CD4-positive, alpha-beta T cell (primary cell): ENCODE data around the gene CFP. TPM values are rescaled to one million over a fixed set of nuclear protein-coding genes. Genes with fewer than 3 reads are reported as not detected.

Source experiments
- ATAC-seq: fragments of 200-7000 bp; cut with Tn5 transposase; one replicate; pipeline ENCODE4 v1.10.0; 2022; ENCODE audit warnings: mild to moderate bottlenecking; ENCODE audit not compliant: poor library complexity
- CTCF ChIA-PET: fragments of 350-600 bp; sonication (Branson Sonifier 250); formaldehyde crosslinking; loops from one replicate; lab custom pipeline; 2021; ENCODE audit warnings: antibody characterized with exemption, inconsistent platforms; lab: Charles Lee
- POLR2A ChIA-PET: fragments of 350-600 bp; sonication (Branson Sonifier 250); formaldehyde crosslinking; loops from one replicate; lab custom pipeline; 2021; ENCODE audit warnings: antibody characterized with exemption, inconsistent platforms; lab: Charles Lee
- DNase-seq, 14 experiments: peaks; one replicate each; pipeline ENCODE4 v3.0.0-alpha.2; 2013 to 2020; ENCODE audit warnings: mixed read lengths in 2 of 14
- H3K27ac ChIP-seq, 2 donors: one replicate each; pipeline versions ENCODE4 v1.5.1 to v1.7.0; 2013; ENCODE audit warnings: low read length in 2 of 2, low read depth in 1 of 2, mild to moderate bottlenecking in 1 of 2
- H3K27me3 ChIP-seq, 2 experiments: 1 replicate in 1 of 2; 2 replicates in 1 of 2; pipeline versions ENCODE4 v1.6.1 to v1.7.0; 2013; ENCODE audit warnings: low read length in 2 of 2, control low read depth in 1 of 2, mild to moderate bottlenecking in 1 of 2, moderate library complexity in 1 of 2; ENCODE audit not compliant: insufficient read depth in 2 of 2, control insufficient read depth in 1 of 2
- H3K36me3 ChIP-seq: one replicate; pipeline ENCODE4 v1.6.1; 2013; ENCODE audit warnings: low read length, control low read depth; ENCODE audit not compliant: insufficient read depth
- H3K4me1 ChIP-seq: one replicate; pipeline ENCODE4 v1.6.1; 2013; ENCODE audit warnings: low read length, control low read depth; ENCODE audit not compliant: insufficient read depth
- H3K4me3 ChIP-seq: one replicate; pipeline ENCODE4 v1.5.1; 2013; ENCODE audit warnings: mild to moderate bottlenecking, low read length, moderate library complexity
- H3K9me3 ChIP-seq, 2 experiments: 1 replicate in 1 of 2; 2 replicates in 1 of 2; pipeline versions ENCODE4 v1.6.1 to v1.7.0; 2013; ENCODE audit warnings: low read length in 2 of 2, mild to moderate bottlenecking in 2 of 2, control low read depth in 1 of 2, moderate library complexity in 1 of 2; ENCODE audit not compliant: control insufficient read depth in 1 of 2, insufficient read depth in 1 of 2
- H3K27ac Mint-ChIP-seq: one replicate; pipeline ENCODE4 v1.8.0; 2020; ENCODE audit warnings: mixed read lengths
- H3K27me3 Mint-ChIP-seq: one replicate; pipeline ENCODE4 v1.8.0; 2021; ENCODE audit warnings: mixed read lengths
- H3K36me3 Mint-ChIP-seq: one replicate; pipeline ENCODE4 v1.8.0; 2021; ENCODE audit warnings: low read depth, mixed read lengths
- H3K4me1 Mint-ChIP-seq: one replicate; pipeline ENCODE4 v1.8.0; 2021; ENCODE audit warnings: low read depth, mixed read lengths
- H3K4me3 Mint-ChIP-seq: one replicate; pipeline ENCODE4 v1.8.0; 2020; ENCODE audit warnings: mild to moderate bottlenecking, mixed read lengths
- H3K9me3 Mint-ChIP-seq: one replicate; pipeline ENCODE4 v1.8.0; 2020; ENCODE audit warnings: mixed read lengths
- CTCF ChIP-seq: fragments of 200-600 bp; IDR thresholded peaks from one replicate; pipeline ENCODE4 v1.8.0; 2022; ENCODE audit warnings: antibody characterized with exemption, mild to moderate bottlenecking
- intact Hi-C, 2 experiments: fragments of 100-400 bp; cut with DNase I in 1 of 2; cut with micrococcal nuclease in 1 of 2; formaldehyde crosslinking; loops; one replicate each; pipeline versions ENCODE4 v1.15.1 to v1.9.0; 2023 to 2025; cut with DNase I, micrococcal nuclease
- total RNA-seq, 174 experiments: library from RNA in 2 of 174; stranded (reverse) in 2 of 174; gene quantifications; one replicate each; pipeline ENCODE4 v1.2.3 and lab custom pipeline; 2021 to 2026

CFP gene
- total RNA-seq, 2 experiments from 2014 or later: 18.3 to 18.6 TPM

DNA sequence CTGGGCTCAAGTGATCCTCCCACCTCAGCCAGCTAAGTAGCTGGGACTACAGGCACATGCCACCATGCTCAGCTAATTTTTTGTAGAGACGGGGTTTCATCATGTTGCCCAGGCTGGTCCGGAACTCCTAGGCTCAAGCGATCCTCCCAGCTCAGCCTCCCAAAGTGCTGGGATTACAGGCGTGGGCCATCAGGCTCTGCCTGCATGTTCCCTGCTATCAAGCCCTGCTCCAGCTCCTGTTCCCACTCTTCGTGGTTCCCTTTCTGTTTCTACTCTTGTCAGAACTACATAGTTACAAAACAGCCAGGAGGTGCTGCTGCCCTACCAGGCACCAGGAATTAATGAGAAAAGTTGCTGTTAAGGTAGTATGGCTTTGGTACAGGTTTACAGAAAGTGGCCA lies 38.7 kb downstream of the CFP start:
- ChIA-PET CTCF (no interaction called here), POLR2A (no interaction called here)
- Histone ChIP-seq H3K27ac (no peak overlapping the region), H3K9me3 (no peaks in the 10 kb centered on the region), H3K36me3 (no peaks in the 10 kb centered on the region), H3K4me3 (no peak overlapping the region), H3K27me3 (no peaks in the 10 kb centered on the region), H3K4me1 (peaks cover 6% of the 10 kb centered on the region)
- Mint-ChIP-seq H3K4me1 (peaks cover 12% of the 10 kb centered on the region), H3K27me3 (no peaks in the 10 kb centered on the region), H3K4me3 (no peak overlapping the region), H3K9me3 (no peaks in the 10 kb centered on the region), H3K36me3 (peaks cover 4% of the 10 kb centered on the region), H3K27ac (no peak overlapping the region)
- intact Hi-C loops: no loop called here
- no peak for TF ChIP-seq CTCF
- DNase-seq: no peak
- no peak for ATAC-seq

- Mint-ChIP-seq H3K36me3 (peaks cover 5% of the 10 kb centered on the region), H3K4me3 (no peak overlapping the region), H3K9me3 (no peaks in the 10 kb centered on the region), H3K27ac (no peak overlapping the region), H3K27me3 (no peaks in the 10 kb centered on the region), H3K4me1 (peaks cover 10% of the 10 kb centered on the region)
- ChIA-PET POLR2A (no interaction called here), CTCF (no interaction called here)
- ATAC-seq (no peak), DNase-seq (no peak)
- Histone ChIP-seq H3K4me3 (no peak overlapping the region), H3K27me3 (no peaks in the 10 kb centered on the region), H3K4me1 (peaks cover 8% of the 10 kb centered on the region), H3K27ac (no peak overlapping the region), H3K36me3 (peaks cover 6% of the 10 kb centered on the region), H3K9me3 (no peaks in the 10 kb centered on the region)
- intact Hi-C loops: no loop called here
- no peak for TF ChIP-seq CTCF
These were observed 41.6 kb downstream of the CFP start for GRCh38 chrX:47587906-47588735.

GRCh38 chrX:47587091-47587891 lies 42.4 kb downstream of the CFP start:
- Histone ChIP-seq H3K9me3 (no peaks in the 10 kb centered on the region), H3K4me3 (no peak overlapping the region), H3K27ac (no peak overlapping the region), H3K36me3 (peaks cover 6% of the 10 kb centered on the region), H3K27me3 (no peaks in the 10 kb centered on the region), H3K4me1 (peaks cover 16% of the 10 kb centered on the region)
- Mint-ChIP-seq H3K27me3 (no peaks in the 10 kb centered on the region), H3K9me3 (no peaks in the 10 kb centered on the region), H3K27ac (no peak overlapping the region), H3K4me3 (no peak overlapping the region), H3K4me1 (peaks cover 14% of the 10 kb centered on the region), H3K36me3 (peaks cover 5% of the 10 kb centered on the region)
- ChIA-PET POLR2A (no interaction called here), CTCF (no interaction called here)
- ATAC-seq (no peak), DNase-seq (no peak)
- intact Hi-C loops: no loop called here
- no peak for TF ChIP-seq CTCF
